K562 (cell line): ENCODE data around the gene UIMC1. TPM values are rescaled to one million over a fixed set of nuclear protein-coding genes. Genes with fewer than 3 reads are reported as not detected.

Experiments
- E2F8 ChIP-seq: fragments of 450-650 bp; IDR thresholded peaks from 2 replicates; pipeline ENCODE4 v1.7.1; 2018; ENCODE audit warnings: mild to moderate bottlenecking, low read depth; ENCODE audit not compliant: partially characterized antibody
- MGA ChIP-seq: fragments of 450-650 bp; IDR thresholded peaks from 2 replicates; pipeline ENCODE4 v1.6.1; 2016; ENCODE audit warnings: mild to moderate bottlenecking, moderate library complexity
- ZFP36 ChIP-seq: fragments of 150-350 bp; IDR thresholded peaks from 2 replicates; pipeline ENCODE4 v1.6.1; 2018; ENCODE audit warnings: low read length, low read depth; ENCODE audit not compliant: partially characterized antibody
- ZNF184 ChIP-seq: sonication (generic); formaldehyde crosslinking; IDR thresholded peaks from 2 replicates; pipeline ENCODE4 v1.5.0; 2020; ENCODE audit warnings: missing genetic modification reagents
- polyA plus RNA-seq, 8 experiments: library from polyadenylated mRNA; depleted of rRNA in 4 of 8; stranded (reverse) in 5 of 8; unstranded in 3 of 8; fragments of >200 nt; fragmentation: Nextera tagmentation in 2 of 8; fragmentation: Illumina TruSeq in 1 of 8; extraction: Ambion mirVana in 2 of 8; extraction: Trizol in 1 of 8; gene quantifications; 2 replicates each; pipeline versions ENCODE4 v1.2.1 to v1.2.3, GENCODE V29; 2011 to 2014; ENCODE audit warnings: inconsistent platforms in 1 of 8, missing spikeins in 1 of 8
- total RNA-seq, 7 experiments: library from RNA; depleted of rRNA in 6 of 7; stranded (reverse); fragments of >200 nt in 6 of 7; fragmentation: Illumina TruSeq in 2 of 7; extraction: Trizol in 2 of 7; gene quantifications; 2 replicates each; pipeline versions ENCODE4 v1.2.1 to v1.2.3, GENCODE V29; 2011 to 2021; ENCODE audit warnings: low replicate concordance in 1 of 7
- TF ChIP-seq, protein P1 (sequence below), 3 experiments: fragments of 200-800 bp in 1 of 3; fragments of 250-450 bp in 1 of 3; fragments of 450-650 bp in 1 of 3; sonication (Bioruptor Pico) in 1 of 3; sonication (Bioruptor generic) in 1 of 3; formaldehyde crosslinking in 1 of 3; IDR thresholded peaks; 2 replicates each; pipeline versions ENCODE4 v1.6.1 to v1.8.0; 2016 to 2022; ENCODE audit warnings: mild to moderate bottlenecking in 2 of 3, missing genetic modification characterization in 2 of 3, missing compliant biosample characterization in 1 of 3, moderate library complexity in 1 of 3

Gene UIMC1
- total and polyA plus RNA-seq, 9 of the 15 experiments (the other 6 are each of a cell fraction or from before 2014, with no cell fraction given) = 14.9 to 51.7 (median 36.8) TPM

- no peak for TF ChIP-seq ZNF184 (CRISPR knock-in tag)
- no peak for TF ChIP-seq E2F8
- TF ChIP-seq, protein P1, sequence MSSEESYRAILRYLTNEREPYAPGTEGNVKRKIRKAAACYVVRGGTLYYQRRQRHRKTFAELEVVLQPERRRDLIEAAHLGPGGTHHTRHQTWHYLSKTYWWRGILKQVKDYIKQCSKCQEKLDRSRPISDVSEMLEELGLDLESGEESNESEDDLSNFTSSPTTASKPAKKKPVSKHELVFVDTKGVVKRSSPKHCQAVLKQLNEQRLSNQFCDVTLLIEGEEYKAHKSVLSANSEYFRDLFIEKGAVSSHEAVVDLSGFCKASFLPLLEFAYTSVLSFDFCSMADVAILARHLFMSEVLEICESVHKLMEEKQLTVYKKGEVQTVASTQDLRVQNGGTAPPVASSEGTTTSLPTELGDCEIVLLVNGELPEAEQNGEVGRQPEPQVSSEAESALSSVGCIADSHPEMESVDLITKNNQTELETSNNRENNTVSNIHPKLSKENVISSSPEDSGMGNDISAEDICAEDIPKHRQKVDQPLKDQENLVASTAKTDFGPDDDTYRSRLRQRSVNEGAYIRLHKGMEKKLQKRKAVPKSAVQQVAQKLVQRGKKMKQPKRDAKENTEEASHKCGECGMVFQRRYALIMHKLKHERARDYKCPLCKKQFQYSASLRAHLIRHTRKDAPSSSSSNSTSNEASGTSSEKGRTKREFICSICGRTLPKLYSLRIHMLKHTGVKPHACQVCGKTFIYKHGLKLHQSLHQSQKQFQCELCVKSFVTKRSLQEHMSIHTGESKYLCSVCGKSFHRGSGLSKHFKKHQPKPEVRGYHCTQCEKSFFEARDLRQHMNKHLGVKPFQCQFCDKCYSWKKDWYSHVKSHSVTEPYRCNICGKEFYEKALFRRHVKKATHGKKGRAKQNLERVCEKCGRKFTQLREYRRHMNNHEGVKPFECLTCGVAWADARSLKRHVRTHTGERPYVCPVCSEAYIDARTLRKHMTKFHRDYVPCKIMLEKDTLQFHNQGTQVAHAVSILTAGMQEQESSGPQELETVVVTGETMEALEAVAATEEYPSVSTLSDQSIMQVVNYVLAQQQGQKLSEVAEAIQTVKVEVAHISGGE (CRISPR knock-in tag; IDR thresholded peaks at IDR 0.05) = no peak
- TF ChIP-seq ZFP36 = no peak
- TF ChIP-seq MGA = no peak
Observed at GRCh38 chr5:177043114-177043513, 36.5 kb upstream of the UIMC1 start (continued).
